Activated naive CD4-positive, alpha-beta T cell treated with Interleukin-2 at 50 U/mL for 16 hours (primary cell): Measurements from ENCODE around the gene SMO.

ENCODE experiments used
- DNase-seq: peaks from one replicate; pipeline ENCODE4 v3.0.0-alpha.2; 2020

Gene SMO

GRCh38 chr7:129188372-129188891 is at the start of gene SMO:
TSS of gene SMO (plus strand) at chr7:129188633. CDS start at chr7:129189152, 519 bp downstream.
- no peak for DNase-seq

- no peak for DNase-seq
Measured at GRCh38 chr7:129143724-129144094, 44.7 kb upstream of the SMO start.

GRCh38 chr7:129144095-129144833 is 44.2 kb upstream of the SMO start, which contains the start of gene TSPAN33:
TSS of gene TSPAN33 (plus strand) at chr7:129144707. CDS start at chr7:129144981, 274 bp downstream.
- DNase-seq = peak; percentile 70

GRCh38 chr7:129144834-129145668 is 43.4 kb upstream of the SMO start:
- DNase-seq = peak; percentile 6

GRCh38 chr7:129146237-129146979 is 42.0 kb upstream of the SMO start:
- DNase-seq = no peak

GRCh38 chr7:129147731-129148130 is 40.7 kb upstream of the SMO start:
- no peak for DNase-seq

- no peak for DNase-seq
Measured at GRCh38 chr7:129149511-129149910, 38.9 kb upstream of the SMO start.

GRCh38 chr7:129150199-129150996 is 38.0 kb upstream of the SMO start:
- no peak for DNase-seq

- DNase-seq = no peak
Measured at GRCh38 chr7:129157651-129158050, 30.8 kb upstream of the SMO start.

GRCh38 chr7:129159539-129159938 is 28.9 kb upstream of the SMO start:
- no peak for DNase-seq

- no peak for DNase-seq
Measured at GRCh38 chr7:129160161-129160905, 28.1 kb upstream of the SMO start.

GRCh38 chr7:129161524-129162225 is 26.8 kb upstream of the SMO start:
- DNase-seq = no peak

- no peak for DNase-seq
Measured at GRCh38 chr7:129162732-129163131, 25.7 kb upstream of the SMO start.

GRCh38 chr7:129163875-129164544 is 24.4 kb upstream of the SMO start:
- no peak for DNase-seq

GRCh38 chr7:129166745-129167144 is 21.7 kb upstream of the SMO start:
- DNase-seq = no peak

GRCh38 chr7:129167817-129168216 is 20.6 kb upstream of the SMO start:
- DNase-seq = no peak

GRCh38 chr7:129168231-129169021 is 20.0 kb upstream of the SMO start:
- DNase-seq = no peak

GRCh38 chr7:129169171-129169671 is 19.2 kb upstream of the SMO start:
- DNase-seq = peak; percentile 34
